Progenitor cell of endocrine pancreas (in vitro differentiated cells): ENCODE data around the gene SHE. TPM values are rescaled to one million over a fixed set of nuclear protein-coding genes. Genes with fewer than 3 reads are reported as not detected.

ENCODE experiments used
- DNase-seq: peaks from one replicate; pipeline ENCODE4 v3.0.0; 2021; ENCODE audit warnings: low spot score; ENCODE audit not compliant: unreplicated experiment
- H3K27ac Mint-ChIP-seq: 2 replicates; pipeline ENCODE4 v1.8.0; 2021; ENCODE audit warnings: mild to moderate bottlenecking, moderate library complexity, mixed read lengths
- H3K27me3 Mint-ChIP-seq: 2 replicates; pipeline ENCODE4 v1.8.0; 2021; ENCODE audit warnings: mixed read lengths
- H3K36me3 Mint-ChIP-seq: 2 replicates; pipeline ENCODE4 v1.8.0; 2022; ENCODE audit warnings: mixed read lengths; ENCODE audit not compliant: insufficient read depth
- H3K4me1 Mint-ChIP-seq: 2 replicates; pipeline ENCODE4 v1.8.0; 2021; ENCODE audit warnings: low read depth, mixed read lengths
- H3K4me3 Mint-ChIP-seq: 2 replicates; pipeline ENCODE4 v1.8.0; 2021; ENCODE audit warnings: low read depth, mild to moderate bottlenecking, moderate library complexity, mixed read lengths
- H3K9me3 Mint-ChIP-seq: 2 replicates; pipeline ENCODE4 v1.8.0; 2021; ENCODE audit warnings: low read depth, mixed read lengths
- total RNA-seq: library from RNA; stranded (reverse); gene quantifications from 2 replicates; pipeline ENCODE4 v1.2.1, GENCODE V29; 2021
- TF ChIP-seq, protein P1 (sequence below): fragments of 200-600 bp; sonication (generic); IDR thresholded peaks from one replicate; pipeline ENCODE4 v1.5.0; 2021; ENCODE audit warnings: antibody characterized with exemption, mild to moderate bottlenecking; ENCODE audit not compliant: unreplicated experiment

The SHE gene
- total RNA-seq, 1 donor from 2014 or later: not detected

DNA sequence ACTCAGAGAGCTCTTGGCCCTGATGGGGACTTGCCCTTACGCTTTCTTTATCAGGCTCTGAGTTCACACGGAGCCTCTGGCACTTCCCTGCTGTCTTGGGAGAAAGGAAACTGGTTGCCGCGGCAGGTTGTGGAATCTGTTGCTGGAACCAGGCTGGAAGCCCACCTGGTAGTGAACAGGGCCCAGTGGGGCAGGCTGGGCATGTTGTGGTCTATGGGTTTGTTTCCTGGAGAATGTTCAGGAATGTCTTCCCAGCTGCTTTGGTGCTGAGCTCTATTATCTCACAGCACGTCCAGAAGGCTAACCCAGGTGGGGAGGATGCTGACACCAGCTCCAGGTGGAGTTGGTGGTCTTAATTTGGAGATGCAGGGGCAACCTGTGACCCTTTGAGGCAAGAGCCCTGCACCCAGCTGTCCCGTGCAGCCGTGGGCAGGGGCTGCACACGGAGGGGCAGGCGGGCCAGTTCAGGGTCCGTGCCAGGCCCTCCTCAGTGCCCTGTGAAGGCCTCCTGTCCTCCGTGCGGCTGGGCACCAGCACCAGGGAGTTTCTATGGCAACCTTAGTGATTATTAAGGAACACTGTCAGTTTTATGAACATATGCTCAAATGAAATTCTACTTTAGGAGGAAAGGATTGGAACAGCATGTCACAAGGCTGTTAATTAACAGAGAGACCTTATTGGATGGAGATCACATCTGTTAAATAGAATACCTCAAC is 33.5 kb downstream of the SHE start:
- Mint-ChIP-seq H3K4me3 (no peak overlapping the region), H3K9me3 (no peaks in the 10 kb centered on the region), H3K36me3 (no peaks in the 10 kb centered on the region), H3K27me3 (no peaks in the 10 kb centered on the region), H3K27ac (no peak overlapping the region), H3K4me1 (peaks cover 7% of the 10 kb centered on the region)
- no peak for DNase-seq
- TF ChIP-seq, protein P1, sequence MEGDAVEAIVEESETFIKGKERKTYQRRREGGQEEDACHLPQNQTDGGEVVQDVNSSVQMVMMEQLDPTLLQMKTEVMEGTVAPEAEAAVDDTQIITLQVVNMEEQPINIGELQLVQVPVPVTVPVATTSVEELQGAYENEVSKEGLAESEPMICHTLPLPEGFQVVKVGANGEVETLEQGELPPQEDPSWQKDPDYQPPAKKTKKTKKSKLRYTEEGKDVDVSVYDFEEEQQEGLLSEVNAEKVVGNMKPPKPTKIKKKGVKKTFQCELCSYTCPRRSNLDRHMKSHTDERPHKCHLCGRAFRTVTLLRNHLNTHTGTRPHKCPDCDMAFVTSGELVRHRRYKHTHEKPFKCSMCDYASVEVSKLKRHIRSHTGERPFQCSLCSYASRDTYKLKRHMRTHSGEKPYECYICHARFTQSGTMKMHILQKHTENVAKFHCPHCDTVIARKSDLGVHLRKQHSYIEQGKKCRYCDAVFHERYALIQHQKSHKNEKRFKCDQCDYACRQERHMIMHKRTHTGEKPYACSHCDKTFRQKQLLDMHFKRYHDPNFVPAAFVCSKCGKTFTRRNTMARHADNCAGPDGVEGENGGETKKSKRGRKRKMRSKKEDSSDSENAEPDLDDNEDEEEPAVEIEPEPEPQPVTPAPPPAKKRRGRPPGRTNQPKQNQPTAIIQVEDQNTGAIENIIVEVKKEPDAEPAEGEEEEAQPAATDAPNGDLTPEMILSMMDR: no peak

DNA sequence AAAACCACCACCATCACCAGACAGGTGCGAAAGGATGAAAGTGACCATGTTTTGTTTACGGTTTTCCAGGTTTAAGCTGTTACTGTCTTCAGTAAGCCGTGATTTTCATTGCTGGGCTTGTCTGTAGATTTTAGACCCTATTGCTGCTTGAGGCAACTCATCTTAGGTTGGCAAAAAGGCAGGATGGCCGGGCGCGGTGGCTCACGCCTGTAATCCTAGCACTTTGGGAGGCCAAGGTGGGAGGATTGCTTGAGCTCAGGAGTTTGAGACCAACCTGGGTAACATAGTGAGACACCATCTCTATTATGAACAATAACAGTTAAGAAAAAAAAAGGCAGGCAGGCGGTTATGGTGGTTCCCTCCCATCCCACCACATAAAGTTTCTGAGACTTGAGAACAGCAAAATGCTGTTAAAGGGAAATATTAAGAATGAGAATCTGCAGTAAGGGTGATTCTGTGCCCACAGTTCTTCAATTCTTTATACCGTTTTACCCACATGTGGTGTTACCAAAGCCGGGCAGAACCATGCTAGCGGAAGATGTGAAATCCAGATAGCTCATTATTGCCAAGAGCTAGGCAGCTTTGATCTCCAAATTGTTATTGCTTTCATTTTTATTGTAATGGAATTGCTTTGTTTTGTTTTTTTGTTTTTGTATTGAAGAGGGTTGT is 34.6 kb downstream of the SHE start:
- TF ChIP-seq, protein P1: no peak
- H3K27ac Mint-ChIP-seq: no peak overlapping the region
- no peak for DNase-seq

DNA sequence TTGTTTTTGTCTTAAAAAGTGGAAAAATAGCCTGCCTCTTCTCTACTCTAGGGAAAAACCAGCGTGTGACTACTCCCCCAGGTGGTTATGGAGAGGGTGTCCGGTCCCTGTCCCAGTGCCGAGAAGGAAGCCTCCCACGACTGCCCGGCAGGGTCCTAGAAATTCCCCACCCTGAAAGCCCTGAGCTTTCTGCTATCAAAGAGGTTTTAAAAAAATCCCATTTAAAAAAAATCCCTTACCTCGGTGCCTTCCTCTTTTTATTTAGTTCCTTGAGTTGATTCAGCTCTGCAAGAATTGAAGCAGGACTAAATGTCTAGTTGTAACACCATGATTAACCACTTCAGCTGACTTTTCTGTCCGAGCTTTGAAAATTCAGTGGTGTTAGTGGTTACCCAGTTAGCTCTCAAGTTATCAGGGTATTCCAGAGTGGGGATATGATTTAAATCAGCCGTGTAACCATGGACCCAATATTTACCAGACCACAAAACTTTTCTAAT is 35.2 kb downstream of the SHE start:
- no peak overlapping the region for H3K27ac Mint-ChIP-seq
- H3K4me1 Mint-ChIP-seq: peaks cover 7% of the 10 kb centered on the region
- no peaks in the 10 kb centered on the region for H3K27me3 Mint-ChIP-seq
- H3K4me3 Mint-ChIP-seq: no peak overlapping the region
- TF ChIP-seq, protein P1: no peak
- H3K9me3 Mint-ChIP-seq: no peaks in the 10 kb centered on the region
- H3K36me3 Mint-ChIP-seq: no peaks in the 10 kb centered on the region
- DNase-seq: no peak

More for the DNA sequence above, 34.6 kb downstream of the SHE start:
- H3K4me3 Mint-ChIP-seq: no peak overlapping the region
- H3K36me3 Mint-ChIP-seq: no peaks in the 10 kb centered on the region
- H3K27me3 Mint-ChIP-seq: no peaks in the 10 kb centered on the region
- peaks cover 7% of the 10 kb centered on the region for H3K4me1 Mint-ChIP-seq
- H3K9me3 Mint-ChIP-seq: no peaks in the 10 kb centered on the region

DNA sequence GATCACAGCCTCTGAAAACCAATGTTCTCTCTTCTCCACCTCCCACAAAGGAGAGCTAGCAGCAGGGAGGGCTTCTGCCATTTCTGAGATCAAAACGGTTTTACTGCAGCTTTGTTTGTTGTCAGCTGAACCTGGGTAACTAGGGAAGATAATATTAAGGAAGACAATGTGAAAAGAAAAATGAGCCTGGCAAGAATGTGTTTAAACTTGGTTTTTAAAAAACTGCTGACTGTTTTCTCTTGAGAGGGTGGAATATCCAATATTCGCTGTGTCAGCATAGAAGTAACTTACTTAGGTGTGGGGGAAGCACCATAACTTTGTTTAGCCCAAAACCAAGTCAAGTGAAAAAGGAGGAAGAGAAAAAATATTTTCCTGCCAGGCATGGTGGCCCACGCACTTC is 36.0 kb downstream of the SHE start:
- no peak overlapping the region for H3K4me3 Mint-ChIP-seq
- peaks cover 7% of the 10 kb centered on the region for H3K4me1 Mint-ChIP-seq
- H3K9me3 Mint-ChIP-seq: no peaks in the 10 kb centered on the region
- no peaks in the 10 kb centered on the region for H3K36me3 Mint-ChIP-seq
- no peak overlapping the region for H3K27ac Mint-ChIP-seq
- no peaks in the 10 kb centered on the region for H3K27me3 Mint-ChIP-seq
- TF ChIP-seq, protein P1: no peak
- DNase-seq: no peak

DNA sequence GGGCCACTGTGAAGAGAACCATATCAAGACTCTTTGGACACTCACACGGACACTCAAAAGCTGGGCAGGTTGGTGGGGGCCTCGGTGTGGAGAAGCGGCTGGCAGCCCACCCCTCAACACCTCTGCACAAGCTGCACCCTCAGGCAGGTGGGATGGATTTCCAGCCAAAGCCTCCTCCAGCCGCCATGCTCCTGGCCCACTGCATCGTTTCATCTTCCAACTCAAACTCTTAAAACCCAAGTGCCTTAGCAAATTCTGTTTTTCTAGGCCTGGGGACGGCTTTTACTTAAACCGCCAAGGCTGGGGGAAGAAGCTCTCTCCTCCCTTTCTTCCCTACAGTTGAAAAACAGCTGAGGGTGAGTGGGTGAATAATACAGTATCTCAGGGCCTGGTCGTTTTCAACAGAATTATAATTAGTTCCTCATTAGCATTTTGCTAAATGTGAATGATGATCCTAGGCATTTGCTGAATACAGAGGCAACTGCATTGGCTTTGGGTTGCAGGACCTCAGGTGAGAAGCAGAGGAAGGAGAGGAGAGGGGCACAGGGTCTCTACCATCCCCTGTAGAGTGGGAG is 36.5 kb downstream of the SHE start:
- TF ChIP-seq, protein P1: no peak
- H3K27ac Mint-ChIP-seq: no peak overlapping the region
- no peaks in the 10 kb centered on the region for H3K36me3 Mint-ChIP-seq
- no peaks in the 10 kb centered on the region for H3K9me3 Mint-ChIP-seq
- no peak for DNase-seq
- H3K4me1 Mint-ChIP-seq: peaks cover 7% of the 10 kb centered on the region
- no peak overlapping the region for H3K4me3 Mint-ChIP-seq
- no peaks in the 10 kb centered on the region for H3K27me3 Mint-ChIP-seq
